ENCODE results near the gene VDAC1.

DNA sequence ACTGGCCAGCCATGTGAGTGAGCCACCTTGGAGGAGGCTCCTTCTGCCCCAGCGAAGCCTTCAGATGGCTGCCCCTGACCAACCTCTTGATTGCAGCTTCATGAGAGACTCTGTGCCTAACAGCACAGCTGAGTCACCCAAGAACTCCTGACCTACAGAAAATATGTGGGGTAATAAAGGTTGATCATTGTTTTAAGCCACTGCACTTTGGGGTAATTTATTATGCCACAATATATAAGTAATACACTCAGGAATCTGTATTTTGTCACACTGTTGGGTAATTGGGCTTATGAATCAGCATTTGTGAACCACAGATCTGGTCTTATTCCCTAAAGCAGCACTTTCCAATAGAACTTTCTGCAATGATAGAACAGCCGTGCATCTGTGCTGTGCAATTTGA is 24.4 kb upstream of the VDAC1 start:
- TF ChIP-seq, protein P1, sequence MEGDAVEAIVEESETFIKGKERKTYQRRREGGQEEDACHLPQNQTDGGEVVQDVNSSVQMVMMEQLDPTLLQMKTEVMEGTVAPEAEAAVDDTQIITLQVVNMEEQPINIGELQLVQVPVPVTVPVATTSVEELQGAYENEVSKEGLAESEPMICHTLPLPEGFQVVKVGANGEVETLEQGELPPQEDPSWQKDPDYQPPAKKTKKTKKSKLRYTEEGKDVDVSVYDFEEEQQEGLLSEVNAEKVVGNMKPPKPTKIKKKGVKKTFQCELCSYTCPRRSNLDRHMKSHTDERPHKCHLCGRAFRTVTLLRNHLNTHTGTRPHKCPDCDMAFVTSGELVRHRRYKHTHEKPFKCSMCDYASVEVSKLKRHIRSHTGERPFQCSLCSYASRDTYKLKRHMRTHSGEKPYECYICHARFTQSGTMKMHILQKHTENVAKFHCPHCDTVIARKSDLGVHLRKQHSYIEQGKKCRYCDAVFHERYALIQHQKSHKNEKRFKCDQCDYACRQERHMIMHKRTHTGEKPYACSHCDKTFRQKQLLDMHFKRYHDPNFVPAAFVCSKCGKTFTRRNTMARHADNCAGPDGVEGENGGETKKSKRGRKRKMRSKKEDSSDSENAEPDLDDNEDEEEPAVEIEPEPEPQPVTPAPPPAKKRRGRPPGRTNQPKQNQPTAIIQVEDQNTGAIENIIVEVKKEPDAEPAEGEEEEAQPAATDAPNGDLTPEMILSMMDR (conservative IDR thresholded peaks at IDR 0.05 in 1 of 2, IDR thresholded peaks at IDR 0.05 in 1 of 2; ENCODE audit: extremely low read depth in 1 of 2, insufficient read depth in 1 of 2, low read depth in 1 of 2, low read length in 2 of 2) = no peak
- no peak for TF ChIP-seq EZH2 (IDR thresholded peaks at IDR 0.05; ENCODE audit: borderline replicate concordance, low read length)

All from mammary epithelial cell (primary cell).